Measurements from ENCODE around the gene PHLDA2. TPM values are rescaled to one million over a fixed set of nuclear protein-coding genes. Genes with fewer than 3 reads are reported as not detected.

PHLDA2 gene
- total RNA-seq, 1 donor from 2014 or later: 0.42 TPM

GRCh38 chr11:2904153-2905052 is 24.8 kb downstream of the PHLDA2 start:
- Mint-ChIP-seq H3K9me3 (no peaks in the 10 kb centered on the region), H3K36me3 (ENCODE audit: low read depth) (peaks cover 1% of the 10 kb centered on the region), H3K27me3 (no peaks in the 10 kb centered on the region), H3K4me3 (no peak overlapping the region), H3K27ac (no peak overlapping the region), H3K4me1 (peaks cover 17% of the 10 kb centered on the region)
- no peak for TF ChIP-seq CTCF (IDR thresholded peaks at IDR 0.05)
- intact Hi-C loops (cut with micrococcal nuclease): loop anchor here (5.0 kb wide), 2 partner anchors 153 to 602 kb away; partner anchors contain the start of genes C11orf21, CARS1 and TSPAN32
- CTCF ChIA-PET: interaction anchor here (2.1 kb wide), 1 partner anchor 372 kb away, joined by 9 read pairs; no protein-coding TSS in a partner anchor
- POLR2A ChIA-PET: interaction anchor here (2.6 kb wide), 1 partner anchor 25 kb away, joined by 14 read pairs; the partner anchor contains the start of gene PHLDA2
- DNase-seq (no peak), ATAC-seq (ENCODE audit: low read depth) (no peak)

- Mint-ChIP-seq H3K9me3 (no peaks in the 10 kb centered on the region), H3K27ac (no peak overlapping the region), H3K27me3 (no peaks in the 10 kb centered on the region), H3K36me3 (ENCODE audit: low read depth) (peaks cover 1% of the 10 kb centered on the region), H3K4me1 (peaks cover 25% of the 10 kb centered on the region), H3K4me3 (peak overlapping the region; percentile 41)
- ChIA-PET CTCF (interaction anchor here (2.1 to 2.3 kb wide), 2 partner anchors 16 to 371 kb away, joined by 9 to 11 read pairs; no protein-coding TSS in a partner anchor), POLR2A (interaction anchor here (2.3 to 2.6 kb wide), 2 partner anchors 11 to 26 kb away, joined by 14 to 16 read pairs; partner anchors contain the start of gene PHLDA2)
- no peak for TF ChIP-seq CTCF (IDR thresholded peaks at IDR 0.05)
- intact Hi-C loops (cut with micrococcal nuclease): loop anchor here (5.0 kb wide), 2 partner anchors 154 to 601 kb away; partner anchors contain the start of genes C11orf21, CARS1 and TSPAN32
- DNase-seq (no peak), ATAC-seq (ENCODE audit: low read depth) (no peak)
These were observed 25.6 kb downstream of the PHLDA2 start for GRCh38 chr11:2903672-2904011.

- ATAC-seq (ENCODE audit: low read depth) (no peak), DNase-seq (no peak)
- no peaks in the 10 kb centered on the region for H3K27me3 Mint-ChIP-seq
- H3K27ac Mint-ChIP-seq: peak overlapping the region; percentile 24
- H3K9me3 Mint-ChIP-seq: no peaks in the 10 kb centered on the region
- H3K36me3 Mint-ChIP-seq (ENCODE audit: low read depth): peaks cover 1% of the 10 kb centered on the region
- no peak for TF ChIP-seq CTCF (IDR thresholded peaks at IDR 0.05)
- CTCF ChIA-PET: interaction anchor here (1.0 to 2.5 kb wide), 4 partner anchors 11 to 371 kb away, joined by 3 to 15 read pairs (median 10); no protein-coding TSS in a partner anchor
- H3K4me3 Mint-ChIP-seq: peak overlapping the region; percentile 80
- intact Hi-C loops (cut with micrococcal nuclease): loop anchor here (1.0 to 5.0 kb wide), 8 partner anchors 11 to 601 kb away; partner anchors contain the start of genes C11orf21, CARS1, NAP1L4 and TSPAN32
- POLR2A ChIA-PET: interaction anchor here (1.1 to 3.2 kb wide), 6 partner anchors 10 to 146 kb away, joined by 3 to 16 read pairs (median 8); partner anchors contain the start of genes CDKN1C and PHLDA2
- H3K4me1 Mint-ChIP-seq: peaks cover 28% of the 10 kb centered on the region
These were observed 26.2 kb downstream of the PHLDA2 start for GRCh38 chr11:2902784-2903671.

- ChIA-PET POLR2A (interaction anchor here (0.6 to 3.2 kb wide), 9 partner anchors 9 to 375 kb away, joined by 3 to 16 read pairs (median 4); partner anchors contain the start of genes CDKN1C and PHLDA2), CTCF (interaction anchor here (1.0 to 2.5 kb wide), 4 partner anchors 10 to 370 kb away, joined by 3 to 15 read pairs (median 10); no protein-coding TSS in a partner anchor)
- Mint-ChIP-seq H3K4me1 (peaks cover 28% of the 10 kb centered on the region), H3K4me3 (peak overlapping the region; percentile 80), H3K9me3 (no peaks in the 10 kb centered on the region), H3K36me3 (ENCODE audit: low read depth) (peaks cover 1% of the 10 kb centered on the region), H3K27me3 (no peaks in the 10 kb centered on the region), H3K27ac (peak overlapping the region; percentile 24)
- TF ChIP-seq CTCF (IDR thresholded peaks at IDR 0.05): no peak
- DNase-seq: peak; percentile 80
- ATAC-seq (ENCODE audit: low read depth): peak; percentile 97
- intact Hi-C loops (cut with micrococcal nuclease): loop anchor here (1.0 to 5.0 kb wide), 8 partner anchors 10 to 600 kb away; partner anchors contain the start of genes C11orf21, CARS1, NAP1L4 and TSPAN32
These were observed 27.1 kb downstream of the PHLDA2 start for GRCh38 chr11:2901854-2902783.

Data from activated B cell treated with CpG ODN at 0.5 μM for 24 hours (primary cell).